GM18498 (cell line): ENCODE measurements around the gene LANCL2.
"Not testable (repeated sequence)": the region's sequence is repeated elsewhere in the genome, so short reads cannot be mapped to it uniquely, and the experiment has no call there.

Experiments
- ATAC-seq: cut with Tn5 transposase; IDR thresholded peaks from one replicate; pipeline ENCODE4 v1.9.1; 2021; ENCODE audit warnings: mild to moderate bottlenecking, moderate library complexity; ENCODE audit not compliant: unreplicated experiment

LANCL2 gene

GRCh38 chr7:55402506-55402905, 37.4 kb downstream of the LANCL2 start:
- not testable (repeated sequence) for ATAC-seq

- ATAC-seq, result no peak
These were observed 40.9 kb downstream of the LANCL2 start for GRCh38 chr7:55405856-55406541.

- no peak for ATAC-seq
These were observed 44.5 kb downstream of the LANCL2 start for GRCh38 chr7:55409482-55410225.

- ATAC-seq, result no peak
These were observed 45.6 kb downstream of the LANCL2 start for GRCh38 chr7:55410667-55411239.

GRCh38 chr7:55411844-55412243, 46.7 kb downstream of the LANCL2 start:
- no peak for ATAC-seq

- no peak for ATAC-seq
These were observed 48.3 kb downstream of the LANCL2 start for GRCh38 chr7:55413442-55413841.

GRCh38 chr7:55415173-55415778, 50.1 kb downstream of the LANCL2 start:
- ATAC-seq, result peak; percentile 85

- ATAC-seq, result not testable (repeated sequence)
These were observed 52.3 kb downstream of the LANCL2 start for GRCh38 chr7:55417456-55417855.

GRCh38 chr7:55420530-55420929, 55.4 kb downstream of the LANCL2 start:
- ATAC-seq, result no peak

GRCh38 chr7:55423277-55423711, 58.2 kb downstream of the LANCL2 start:
- ATAC-seq, result no peak

- ATAC-seq, result no peak
These were observed 58.8 kb downstream of the LANCL2 start for GRCh38 chr7:55423891-55424290.

- ATAC-seq, result no peak
These were observed 60.1 kb downstream of the LANCL2 start for GRCh38 chr7:55425141-55425752.

GRCh38 chr7:55426676-55427075, 61.5 kb downstream of the LANCL2 start:
- no peak for ATAC-seq

- ATAC-seq, result no peak
These were observed 62.2 kb downstream of the LANCL2 start for GRCh38 chr7:55427342-55427741.

- no peak for ATAC-seq
These were observed 62.7 kb downstream of the LANCL2 start for GRCh38 chr7:55427800-55428199.

GRCh38 chr7:55429835-55430499, 64.8 kb downstream of the LANCL2 start:
- no peak for ATAC-seq

GRCh38 chr7:55431898-55432297, 66.8 kb downstream of the LANCL2 start:
- no peak for ATAC-seq

- ATAC-seq, result no peak
These were observed 67.4 kb downstream of the LANCL2 start for GRCh38 chr7:55432506-55432905.

- ATAC-seq, result peak; percentile 74
These were observed 68.0 kb downstream of the LANCL2 start for GRCh38 chr7:55432939-55433784.

GRCh38 chr7:55435466-55435865, 70.3 kb downstream of the LANCL2 start:
- no peak for ATAC-seq
